ENCODE measurements around the gene PPP1R26.

- TF ChIP-seq POLR2A (IDR thresholded peaks at IDR 0.05; ENCODE audit: low read length) (no peak), CTCF (IDR thresholded peaks at IDR 0.05) (no peak), CBX2 (IDR thresholded peaks at IDR 0.05; ENCODE audit: borderline replicate concordance, low read depth) (no peak), E2F6 (IDR thresholded peaks at IDR 0.05; ENCODE audit: borderline replicate concordance, low read depth) (no peak), GATA3 (IDR thresholded peaks at IDR 0.05; ENCODE audit: borderline replicate concordance) (no peak), RFX5 (IDR thresholded peaks at IDR 0.05) (no peak), ELK1 (IDR thresholded peaks at IDR 0.05; ENCODE audit: low read depth, low read length) (no peak), ESRRA (IDR thresholded peaks at IDR 0.05; ENCODE audit: borderline replicate concordance, low read length) (no peak), REST (IDR thresholded peaks at IDR 0.05) (no peak), HES2 (IDR thresholded peaks at IDR 0.05) (no peak), JUN (IDR thresholded peaks at IDR 0.05) (no peak)
Measured at GRCh38 chr9:135485832-135486231, 6.2 kb downstream of the PPP1R26 start.

All from A549 (cell line).